ENCODE data around the gene MBOAT7. TPM values are rescaled to one million over a fixed set of nuclear protein-coding genes. Genes with fewer than 3 reads are reported as not detected.

Gene MBOAT7
- polyA plus RNA-seq, 1 donor from 2014 or later, result 19.0 TPM

GRCh38 chr19:54136864-54137698 is 52.3 kb downstream of the MBOAT7 start:
- Histone ChIP-seq H3K4me3 (ENCODE audit: low read length) (peak overlapping the region; percentile 92), H4K20me1 (ENCODE audit: insufficient read depth) (no peaks in the 10 kb centered on the region), H3K27me3 (ENCODE audit: insufficient read depth, low read depth, low read length) (no peaks in the 10 kb centered on the region), H3K79me2 (replicated peaks; ENCODE audit: insufficient read depth, low read length) (peaks cover 34% of the 10 kb centered on the region), H3K9ac (ENCODE audit: low read length) (peak overlapping the region; percentile 97), H3F3A (ENCODE audit: insufficient read depth, low read length, poor library complexity, severe bottlenecking) (no peaks in the 10 kb centered on the region), H2AFZ (ENCODE audit: low read depth, low read length) (no peak overlapping the region), H3K9me2 (ENCODE audit: insufficient read depth, low read length) (no peaks in the 10 kb centered on the region), H3K4me2 (ENCODE audit: low read length) (peak overlapping the region; percentile 80), H3K27ac (ENCODE audit: low read length) (peak overlapping the region; percentile 83), H3K36me3 (ENCODE audit: insufficient read depth, low read length) (no peaks in the 10 kb centered on the region), H3K9me3 (ENCODE audit: low read length) (no peaks in the 10 kb centered on the region)
- TF ChIP-seq RAD21 (conservative IDR thresholded peaks at IDR 0.05) (peak; percentile 45), POLR2AphosphoS5 (IDR thresholded peaks at IDR 0.05) (no peak), TAF1 (IDR thresholded peaks at IDR 0.05; ENCODE audit: low read depth) (no peak), MXI1 (conservative IDR thresholded peaks at IDR 0.05; ENCODE audit: poor library complexity, severe bottlenecking) (peak; percentile 78), EZH2 (IDR thresholded peaks at IDR 0.05; ENCODE audit: borderline replicate concordance, insufficient read depth, low read length, poor library complexity, severe bottlenecking) (no peak), CTCF (IDR thresholded peaks at IDR 0.05; ENCODE audit: poor library complexity, severe bottlenecking) (no peak), SMC3 (conservative IDR thresholded peaks at IDR 0.05; ENCODE audit: poor library complexity) (peak; percentile 64), EP300 (conservative IDR thresholded peaks at IDR 0.05; ENCODE audit: poor library complexity, severe bottlenecking) (peak; percentile 94), REST (IDR thresholded peaks at IDR 0.05; ENCODE audit: borderline replicate concordance) (peak; percentile 7)

- Histone ChIP-seq H2AFZ (ENCODE audit: low read depth, low read length) (no peak overlapping the region), H3K36me3 (ENCODE audit: insufficient read depth, low read length) (no peaks in the 10 kb centered on the region), H3K4me2 (ENCODE audit: low read length) (peak overlapping the region; percentile 80), H3K79me2 (replicated peaks; ENCODE audit: insufficient read depth, low read length) (peaks cover 32% of the 10 kb centered on the region), H3K27ac (ENCODE audit: low read length) (no peak overlapping the region), H3K4me3 (ENCODE audit: low read length) (peak overlapping the region; percentile 70), H3K9ac (ENCODE audit: low read length) (peak overlapping the region; percentile 30), H3K27me3 (ENCODE audit: insufficient read depth, low read depth, low read length) (no peaks in the 10 kb centered on the region), H3K9me2 (ENCODE audit: insufficient read depth, low read length) (no peaks in the 10 kb centered on the region), H4K20me1 (ENCODE audit: insufficient read depth) (no peaks in the 10 kb centered on the region), H3F3A (ENCODE audit: insufficient read depth, low read length, poor library complexity, severe bottlenecking) (no peaks in the 10 kb centered on the region), H3K9me3 (ENCODE audit: low read length) (no peaks in the 10 kb centered on the region)
- TF ChIP-seq SMC3 (conservative IDR thresholded peaks at IDR 0.05; ENCODE audit: poor library complexity), result no peak
- peak; percentile 16 for TF ChIP-seq REST (IDR thresholded peaks at IDR 0.05; ENCODE audit: borderline replicate concordance)
- no peak for TF ChIP-seq POLR2AphosphoS5 (IDR thresholded peaks at IDR 0.05)
- no peak for TF ChIP-seq CTCF (IDR thresholded peaks at IDR 0.05; ENCODE audit: poor library complexity, severe bottlenecking)
- no peak for TF ChIP-seq TAF1 (IDR thresholded peaks at IDR 0.05; ENCODE audit: low read depth)
- no peak for TF ChIP-seq MXI1 (conservative IDR thresholded peaks at IDR 0.05; ENCODE audit: poor library complexity, severe bottlenecking)
These were observed 53.1 kb downstream of the MBOAT7 start for GRCh38 chr19:54136086-54136863.

Measured in neural cell (in vitro differentiated cells).